Endometrial microvascular endothelial cells (primary cell): ENCODE results near the gene SLX4. TPM values are rescaled to one million over a fixed set of nuclear protein-coding genes. Genes with fewer than 3 reads are reported as not detected.

Source experiments
- in situ Hi-C: cut with HindIII; loops from 2 replicates; pipeline ENCODE4 v1.10.0; 2017; ENCODE audit warnings: low sequenced_read_pairs, low pct_unique_long_range_greater_than_20kb; ENCODE audit errors: inconsistent ontology term
- total RNA-seq: library from RNA; depleted of rRNA; stranded (reverse); fragments of >200 nt; gene quantifications from one replicate; pipeline ENCODE4 v1.2.3, GENCODE V29; 2015; ENCODE audit errors: inconsistent ontology term

SLX4 gene
- total RNA-seq, 1 donor from 2014 or later: 9.7 TPM

DNA sequence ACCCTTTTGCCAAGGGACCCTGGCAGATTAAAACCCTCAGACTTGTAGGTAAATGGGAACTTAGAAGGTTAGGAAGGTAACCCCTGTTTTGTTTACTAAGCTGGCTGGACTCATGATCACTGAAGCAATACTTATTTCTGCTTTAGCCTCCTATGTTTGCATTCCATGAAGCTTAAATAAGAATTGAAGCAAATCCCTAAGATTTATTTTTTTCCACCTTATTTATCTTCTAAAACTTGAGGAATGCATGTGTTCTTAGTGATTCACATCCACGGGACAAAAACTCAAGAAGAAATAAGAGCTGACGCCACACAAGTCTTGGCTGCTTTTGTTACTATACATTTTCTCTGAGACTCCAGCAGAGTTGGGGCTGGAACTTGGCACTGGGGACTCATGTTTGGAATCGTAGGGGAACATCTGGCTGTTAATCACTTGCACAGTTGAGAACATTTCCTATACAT lies 75.1 kb downstream of the SLX4 start:
- in situ Hi-C loops: no loop called here

DNA sequence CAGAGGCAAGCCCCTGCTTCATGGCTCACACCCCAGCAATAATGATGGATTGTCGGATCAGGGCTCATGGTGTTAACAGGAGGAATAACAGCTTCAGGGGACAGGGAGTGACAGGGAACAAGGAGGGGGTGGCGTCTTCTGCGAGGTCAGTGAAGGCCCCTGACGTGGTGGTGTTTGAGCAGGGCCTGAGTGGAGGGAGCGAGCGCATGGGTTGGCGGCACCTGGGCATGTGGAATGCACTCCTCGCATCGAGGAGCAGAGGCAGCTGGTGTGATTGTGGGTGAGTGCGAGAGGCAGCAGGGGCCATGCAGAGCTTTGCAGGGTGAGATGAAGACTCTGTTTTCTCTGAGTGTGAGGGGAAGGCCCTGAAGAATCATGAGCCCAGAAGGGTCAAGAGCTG lies 77.3 kb downstream of the SLX4 start:
- in situ Hi-C loops: no loop called here

DNA sequence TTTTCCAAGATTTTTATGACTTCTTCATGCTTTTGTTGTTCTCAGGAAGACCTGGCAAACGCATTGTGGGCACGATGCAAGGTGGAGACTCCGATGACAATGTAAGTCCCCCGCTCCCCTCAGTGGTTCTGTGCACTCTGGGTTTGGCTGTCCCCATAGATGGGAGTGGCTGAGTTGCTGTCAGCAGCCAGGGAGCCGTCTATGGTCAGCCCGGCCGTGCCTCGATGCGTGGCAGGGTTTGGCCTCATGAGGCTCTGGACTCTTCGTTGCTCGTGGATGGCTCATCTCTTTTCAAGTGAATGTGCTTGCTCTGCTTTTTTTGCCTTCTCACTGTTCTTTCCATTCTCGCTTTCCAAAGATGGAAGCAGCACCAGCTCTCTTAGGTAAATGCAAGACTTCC lies 78.7 kb downstream of the SLX4 start:
- in situ Hi-C loops: no loop called here

Other genes with a start within 250 kb of the SLX4 start
- gene ZSCAN32, start 210.6 kb downstream of the SLX4 start, total RNA-seq: 8.6 TPM
- 10.2 TPM for gene ZNF174, start 210.4 kb downstream of the SLX4 start, total RNA-seq
- gene ZNF597, start 168.1 kb downstream of the SLX4 start, total RNA-seq: 1.7 TPM
- gene NAA60, start 167.9 kb downstream of the SLX4 start, total RNA-seq: 14.8 TPM
- not detected for gene C16orf90, start 116.1 kb downstream of the SLX4 start, total RNA-seq
- 3.9 TPM for gene CLUAP1, start 110.6 kb downstream of the SLX4 start, total RNA-seq
- 5.2 TPM for gene NLRC3, start 34.2 kb downstream of the SLX4 start, total RNA-seq
- gene DNASE1, start 43.1 kb upstream of the SLX4 start, total RNA-seq: 8.2 TPM
- 159 TPM for gene TRAP1, start 105.9 kb upstream of the SLX4 start, total RNA-seq